ENCODE results near the gene AUH. TPM values are rescaled to one million over a fixed set of nuclear protein-coding genes. Genes with fewer than 3 reads are reported as not detected.

Gene AUH
- polyA plus RNA-seq, 10 donors = 11.2 to 16.8 (median 15.6) TPM

DNA sequence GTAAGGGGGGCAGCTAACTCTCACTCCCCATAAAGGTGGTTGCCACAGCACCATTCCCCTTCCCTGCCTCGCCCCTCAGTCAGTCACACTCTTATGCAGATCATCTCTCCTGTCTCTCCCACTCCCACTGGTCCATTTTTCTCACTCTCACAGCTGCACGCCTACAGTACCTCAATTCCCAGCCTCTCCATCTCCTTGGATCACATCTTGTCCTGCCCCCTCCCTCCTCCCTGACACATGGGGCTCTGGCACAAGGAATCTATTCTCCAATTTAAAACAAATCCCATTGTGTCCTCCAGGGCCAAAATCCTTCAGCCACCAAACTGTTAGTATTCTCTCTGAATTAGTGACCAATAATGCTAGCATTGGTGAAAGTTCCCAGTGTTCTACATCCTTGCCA lies 114.4 kb downstream of the AUH start:
- no peak for DNase-seq

GRCh38 chr9:91246846-91247245 lies 114.9 kb downstream of the AUH start:
- DNase-seq = no peak

GRCh38 chr9:91245431-91246313 lies 116.0 kb downstream of the AUH start:
- no peak for DNase-seq

GRCh38 chr9:91243029-91243428 lies 118.7 kb downstream of the AUH start:
- no peak for DNase-seq

- no peak for DNase-seq
Observed at GRCh38 chr9:91241909-91242308, 119.8 kb downstream of the AUH start.

GRCh38 chr9:91240596-91241165 lies 121.0 kb downstream of the AUH start:
- no peak for DNase-seq

DNA sequence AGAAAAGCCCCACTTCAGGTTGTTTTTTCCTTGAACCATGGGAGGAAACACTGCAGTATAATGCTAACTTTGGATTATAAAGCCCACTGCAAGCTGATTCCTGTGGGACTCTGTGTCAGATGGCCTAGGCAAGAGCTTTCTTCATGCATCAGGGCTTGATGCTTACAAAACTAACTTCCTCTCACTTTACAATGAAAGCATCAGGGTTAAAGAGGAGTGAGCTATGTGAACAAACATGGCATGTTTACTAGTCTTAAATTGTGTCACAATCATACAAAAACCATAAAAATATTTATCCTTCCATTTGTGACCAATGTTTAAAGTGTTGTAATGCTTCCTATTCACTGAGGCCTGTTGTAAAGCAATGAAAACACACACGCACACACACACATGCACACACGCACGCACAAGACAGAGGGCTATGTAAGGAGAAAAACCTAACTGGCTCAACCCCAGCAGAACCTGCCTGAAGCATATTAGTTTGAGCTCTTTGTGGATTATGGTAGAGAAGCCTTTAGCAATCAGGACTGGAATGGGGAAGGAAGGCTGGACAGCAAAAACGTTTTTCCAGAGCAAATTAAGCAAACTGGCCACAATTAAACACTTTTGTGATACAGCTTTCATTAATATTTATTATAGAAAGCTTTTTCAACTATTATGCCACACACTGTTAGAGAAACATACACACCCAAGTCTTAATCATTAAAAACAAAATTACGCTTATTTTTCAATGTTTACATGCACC lies 122.2 kb downstream of the AUH start:
- no peak for DNase-seq

DNA sequence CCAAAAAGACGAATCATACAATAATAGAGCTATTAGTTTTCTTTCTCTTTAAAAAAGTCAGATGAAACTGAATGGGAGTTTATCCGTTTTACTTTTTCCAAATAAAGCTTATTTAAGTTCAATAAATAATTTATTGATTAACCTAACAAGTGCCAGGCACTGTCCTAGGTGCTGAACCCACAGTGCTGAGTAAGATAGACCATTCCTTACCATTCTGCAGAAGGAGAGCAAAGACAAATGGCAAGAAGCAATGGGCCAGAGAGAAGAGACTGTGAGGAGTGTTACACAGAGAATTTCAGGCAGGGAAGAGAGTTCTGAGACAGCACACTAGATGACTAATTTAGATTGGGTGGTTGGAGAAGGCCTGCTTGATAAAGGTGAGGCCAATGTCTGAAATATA lies 127.2 kb downstream of the AUH start:
- no peak for DNase-seq

- no peak for DNase-seq
Observed at GRCh38 chr9:91231619-91232018, 130.1 kb downstream of the AUH start.

DNA sequence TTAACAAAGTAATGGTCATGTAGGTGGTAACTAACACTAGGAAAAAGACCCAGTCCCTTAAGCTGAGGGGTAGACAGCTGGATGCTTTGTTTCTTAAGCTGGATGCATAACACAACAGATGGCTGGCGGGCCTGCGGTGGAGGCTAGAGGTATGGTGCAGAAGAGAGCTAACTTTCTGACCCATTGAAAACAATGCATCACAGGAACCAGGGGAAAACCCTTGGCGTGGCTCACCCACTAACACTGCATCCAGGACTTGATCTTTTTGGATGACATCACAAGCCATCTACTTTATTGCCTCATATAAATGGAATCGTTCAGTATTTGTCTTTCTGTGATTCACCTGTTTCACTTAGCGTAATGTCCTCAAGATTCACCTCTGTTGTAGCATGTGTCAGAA lies 138.7 kb downstream of the AUH start:
- DNase-seq = no peak

GRCh38 chr9:91222457-91222856 lies 139.3 kb downstream of the AUH start:
- no peak for DNase-seq

GRCh38 chr9:91221332-91221731 lies 140.4 kb downstream of the AUH start:
- no peak for DNase-seq

DNA sequence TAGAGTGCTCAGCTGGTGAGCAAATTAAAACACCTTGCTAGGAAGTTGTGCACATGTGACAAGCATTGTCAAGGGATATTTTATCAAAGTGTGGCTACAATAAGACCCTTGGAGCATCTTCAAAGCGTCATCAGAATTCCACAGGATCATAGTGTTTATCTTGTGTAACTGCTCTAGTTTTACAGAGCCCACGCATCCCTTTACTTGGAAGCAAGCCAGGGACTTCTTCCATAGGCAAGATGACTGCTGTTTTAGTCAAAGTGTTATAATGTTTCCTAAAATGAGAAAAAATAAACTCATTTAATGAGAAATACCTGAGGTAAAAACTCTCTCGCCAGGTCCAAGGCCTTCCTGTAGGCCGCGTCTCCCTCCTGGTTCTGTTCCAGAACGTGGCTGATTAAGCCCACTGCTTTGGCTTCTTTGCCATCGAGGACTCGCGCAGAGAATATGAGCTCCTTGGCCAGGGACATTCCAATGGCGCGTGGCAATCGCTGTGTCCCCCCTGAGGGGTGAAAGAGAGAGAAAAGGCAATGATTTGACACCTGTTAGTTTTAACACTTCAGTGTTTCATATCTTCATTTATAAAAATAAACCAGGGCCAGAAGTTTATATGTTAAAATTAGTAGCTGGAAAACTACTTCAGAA lies 141.1 kb downstream of the AUH start:
- DNase-seq = no peak

DNA sequence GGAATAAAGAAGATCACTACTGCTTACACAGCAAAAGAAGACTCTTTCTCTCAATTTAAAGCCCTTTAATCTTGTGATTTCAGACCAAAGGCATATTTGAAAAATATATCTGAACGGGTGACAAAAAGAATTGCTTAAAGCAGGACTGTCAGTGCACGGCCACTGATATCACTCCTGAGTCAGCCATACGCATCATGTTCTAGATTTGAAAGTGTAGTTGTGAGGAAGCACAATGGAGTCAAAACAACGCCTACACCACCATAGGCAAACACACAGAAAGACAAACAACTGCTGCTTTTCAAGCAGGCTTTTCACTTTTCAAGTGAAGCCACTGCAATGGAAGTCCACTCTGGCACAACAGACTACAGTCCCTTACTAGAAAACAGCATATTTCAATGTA lies 141.7 kb downstream of the AUH start:
- DNase-seq = no peak

GRCh38 chr9:91219557-91219956 lies 142.2 kb downstream of the AUH start:
- no peak for DNase-seq

- DNase-seq = no peak
Observed at GRCh38 chr9:91217388-91217787, 144.3 kb downstream of the AUH start.

- no peak for DNase-seq
Observed at GRCh38 chr9:91214867-91215266, 146.9 kb downstream of the AUH start.

GRCh38 chr9:91214086-91214485 lies 147.6 kb downstream of the AUH start:
- no peak for DNase-seq

GRCh38 chr9:91212596-91213243 lies 149.0 kb downstream of the AUH start:
- DNase-seq = no peak

DNA sequence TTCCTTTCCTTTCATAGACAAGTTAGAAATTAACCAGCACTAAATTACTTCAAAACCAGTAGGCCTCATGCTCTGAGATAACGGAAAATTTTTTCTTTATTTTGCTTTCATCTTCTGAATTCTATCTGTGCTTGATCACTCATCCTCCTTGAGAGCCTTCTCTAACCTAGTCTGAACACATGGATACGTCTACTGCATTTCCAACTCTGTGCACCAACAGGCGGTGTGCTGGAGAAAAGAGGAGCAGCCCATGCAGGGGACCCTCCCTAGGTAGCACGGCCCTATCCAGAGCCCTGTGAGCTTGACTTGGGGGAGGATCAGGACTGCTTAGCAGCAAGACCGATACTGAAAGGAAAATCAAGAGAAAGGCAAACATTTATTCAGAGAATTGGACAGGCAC lies 149.8 kb downstream of the AUH start:
- no peak for DNase-seq

DNA sequence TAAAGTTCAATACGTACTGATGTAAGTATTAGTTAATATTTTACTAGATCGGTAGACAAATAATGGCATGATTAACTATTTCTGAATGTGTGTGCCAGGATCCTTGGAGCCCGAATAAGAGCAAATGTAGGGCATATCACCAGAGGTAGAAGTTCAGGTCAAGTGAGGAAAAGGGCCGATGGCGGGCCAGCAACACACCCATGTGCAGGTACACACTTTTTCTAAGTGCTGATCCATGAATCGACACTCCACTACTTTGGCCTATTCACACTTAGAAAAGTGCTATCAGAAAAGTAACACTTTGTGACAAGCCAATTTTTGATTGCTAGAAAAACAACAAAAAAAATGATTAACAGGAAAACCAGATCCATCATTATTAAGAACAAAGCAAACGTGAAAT lies 150.3 kb downstream of the AUH start:
- no peak for DNase-seq

- no peak for DNase-seq
Observed at GRCh38 chr9:91210318-91210717, 151.4 kb downstream of the AUH start.
